GM23248 (cell line): ENCODE data around the gene MXI1. TPM values are rescaled to one million over a fixed set of nuclear protein-coding genes. Genes with fewer than 3 reads are reported as not detected.
"Not testable (repeated sequence)": the region's sequence is repeated elsewhere in the genome, so short reads cannot be mapped to it uniquely, and the experiment has no call there.

Experiments
- DNase-seq: peaks from one replicate; pipeline ENCODE4 v3.0.0-alpha.2; 2015
- H2AFZ ChIP-seq: fragments of 200-600 bp; sonication (generic); 2 replicates; pipeline ENCODE4 v1.6.1; 2016; ENCODE audit warnings: antibody characterized with exemption
- H3F3A ChIP-seq: fragments of 200-600 bp; sonication (generic); 2 replicates; pipeline ENCODE4 v1.6.1; 2016; ENCODE audit warnings: mild to moderate bottlenecking, antibody characterized with exemption, mixed run types; ENCODE audit not compliant: insufficient read depth
- H3K27ac ChIP-seq: fragments of 200-600 bp; sonication (generic); 2 replicates; pipeline ENCODE4 v1.5.1; 2016; ENCODE audit warnings: mild to moderate bottlenecking
- H3K27me3 ChIP-seq: fragments of 200-600 bp; sonication (generic); replicated peaks from 2 replicates; pipeline ENCODE4 v1.6.1; 2016; ENCODE audit warnings: mild to moderate bottlenecking; ENCODE audit not compliant: insufficient read depth
- H3K36me3 ChIP-seq: fragments of 200-600 bp; sonication (generic); 2 replicates; pipeline ENCODE4 v1.6.1; 2016; ENCODE audit warnings: low read depth, mild to moderate bottlenecking
- H3K4me1 ChIP-seq: fragments of 200-600 bp; sonication (generic); 2 replicates; pipeline ENCODE4 v1.6.1; 2016; ENCODE audit warnings: mild to moderate bottlenecking; ENCODE audit not compliant: insufficient read depth
- H3K4me2 ChIP-seq: fragments of 200-600 bp; sonication (generic); one replicate; pipeline ENCODE4 v1.6.1; 2016; ENCODE audit warnings: mild to moderate bottlenecking; ENCODE audit not compliant: unreplicated experiment
- H3K4me3 ChIP-seq: fragments of 200-600 bp; sonication (generic); 2 replicates; pipeline ENCODE4 v1.5.1; 2016; ENCODE audit warnings: mild to moderate bottlenecking
- H3K79me2 ChIP-seq: fragments of 200-600 bp; sonication (generic); 2 replicates; pipeline ENCODE4 v1.6.1; 2016; ENCODE audit warnings: mild to moderate bottlenecking; ENCODE audit not compliant: insufficient read depth
- H3K9ac ChIP-seq: fragments of 200-600 bp; sonication (generic); 2 replicates; pipeline ENCODE4 v1.6.1; 2016; ENCODE audit warnings: mild to moderate bottlenecking
- H3K9me2 ChIP-seq: fragments of 200-600 bp; sonication (generic); 2 replicates; pipeline ENCODE4 v1.6.1; 2016; ENCODE audit warnings: mixed run types, mild to moderate bottlenecking, moderate library complexity; ENCODE audit not compliant: insufficient read depth
- H3K9me3 ChIP-seq: fragments of 200-600 bp; sonication (generic); one replicate; pipeline ENCODE4 v1.6.1; 2017; ENCODE audit warnings: low read depth
- H4K20me1 ChIP-seq: fragments of 200-600 bp; sonication (generic); 2 replicates; pipeline ENCODE4 v1.6.0; 2016; ENCODE audit not compliant: insufficient read depth
- EZH2 ChIP-seq: fragments of 200-600 bp; sonication (generic); IDR thresholded peaks from 2 replicates; pipeline ENCODE4 v1.6.1; 2018; ENCODE audit warnings: antibody characterized with exemption, mild to moderate bottlenecking; ENCODE audit not compliant: insufficient read depth, poor library complexity, severe bottlenecking
- EZH2phosphoT487 ChIP-seq: fragments of 200-600 bp; sonication (generic); IDR thresholded peaks from 2 replicates; pipeline ENCODE4 v1.6.1; 2018; ENCODE audit warnings: antibody characterized with exemption, moderate library complexity, mild to moderate bottlenecking, low read depth; ENCODE audit not compliant: insufficient read depth
- WGBS, 2 experiments: methylation state at CpG; one replicate each; pipeline ENCODE4 v1.1.6; 2015 to 2017; ENCODE audit warnings: low lambda C conversion rate in 2 of 2, low coverage in 1 of 2; ENCODE audit errors: missing lambda C conversion rate in 2 of 2; 5-methylcytosine and 5-hydroxymethylcytosine counted together
- in situ Hi-C: fragments of 300-500 bp; cut with MboI; formaldehyde crosslinking; loops from 2 replicates; pipeline ENCODE4 v1.15.0; 2020
- polyA plus RNA-seq: library from polyadenylated mRNA; unstranded; fragments of >200 nt; fragmentation: Nextera tagmentation; extraction: Ambion mirVana; gene quantifications from 2 replicates; pipeline ENCODE4 v1.2.1, GENCODE V29; 2016
- total RNA-seq: library from RNA; depleted of rRNA; stranded (reverse); fragments of >200 nt; shearing (Covaris generic); gene quantifications from 2 replicates; pipeline ENCODE4 v1.2.3, GENCODE V29; 2014

MXI1 gene
- total and polyA plus RNA-seq, 2 experiments from 2014 or later, result 17.6 to 25.7 TPM

- Histone ChIP-seq H3K4me3 (no peak overlapping the region), H4K20me1 (no peaks in the 10 kb centered on the region), H3K9me3 (no peaks in the 10 kb centered on the region), H3K4me2 (peak overlapping the region; percentile 22), H3K9me2 (no peaks in the 10 kb centered on the region), H3K36me3 (no peaks in the 10 kb centered on the region), H3F3A (no peaks in the 10 kb centered on the region), H3K27me3 (no peaks in the 10 kb centered on the region), H3K9ac (no peak overlapping the region), H3K4me1 (peaks cover 9% of the 10 kb centered on the region; the same call in 1 of the 2 replicates), H3K27ac (no peak overlapping the region), H2AFZ (peak overlapping the region; percentile 53), H3K79me2 (no peaks in the 10 kb centered on the region; the same call in 1 of the 2 replicates)
- no peak for DNase-seq
- in situ Hi-C loops, result no loop called here
- WGBS, 2 experiments, result 56 to 65% methylated on average over 2 of the region's 2 CpGs
- TF ChIP-seq EZH2phosphoT487, result no peak
- no peak for TF ChIP-seq EZH2
Observed at GRCh38 chr10:110268971-110269370, 61.6 kb downstream of the MXI1 start.

GRCh38 chr10:110269374-110270318 is 62.2 kb downstream of the MXI1 start:
- H3K36me3 ChIP-seq, result no peaks in the 10 kb centered on the region
- H3K9me3 ChIP-seq, result no peaks in the 10 kb centered on the region
- in situ Hi-C loops, result no loop called here
- WGBS, 2 experiments, result 33 to 37% methylated on average over 4 of the region's 4 CpGs
- H3K4me2 ChIP-seq, result peak overlapping the region; percentile 22
- peak; percentile 27 for DNase-seq
- H2AFZ ChIP-seq, result peak overlapping the region; percentile 53
- peak overlapping the region; percentile 48 for H3K4me3 ChIP-seq
- H4K20me1 ChIP-seq, result no peaks in the 10 kb centered on the region
- no peaks in the 10 kb centered on the region for H3F3A ChIP-seq
- H3K27me3 ChIP-seq, result no peaks in the 10 kb centered on the region
- H3K79me2 ChIP-seq, result no peaks in the 10 kb centered on the region; the same call in 1 of the 2 replicates
- no peak overlapping the region for H3K27ac ChIP-seq
- peaks cover 9% of the 10 kb centered on the region; the same call in 1 of the 2 replicates for H3K4me1 ChIP-seq
- TF ChIP-seq EZH2 (no peak), EZH2phosphoT487 (no peak)
- no peak overlapping the region for H3K9ac ChIP-seq
- no peaks in the 10 kb centered on the region for H3K9me2 ChIP-seq

- H3F3A ChIP-seq, H3K79me2 ChIP-seq, H3K36me3 ChIP-seq, H3K9me2 ChIP-seq, DNase-seq, H3K27me3 ChIP-seq, H3K9ac ChIP-seq, H3K9me3 ChIP-seq, H2AFZ ChIP-seq, H4K20me1 ChIP-seq, in situ Hi-C loops, H3K4me2 ChIP-seq, H3K4me1 ChIP-seq, H3K4me3 ChIP-seq: not testable (repeated sequence)
- H3K27ac ChIP-seq, result 0 out of 2 replicates have a peak overlapping the region, but pooled peaks have one; percentile 25
- WGBS, 2 experiments, result 92 to 98% methylated on average over 10 to 15 of the region's 15 CpGs
Observed at GRCh38 chr10:110272995-110273394, 65.6 kb downstream of the MXI1 start.

DNA sequence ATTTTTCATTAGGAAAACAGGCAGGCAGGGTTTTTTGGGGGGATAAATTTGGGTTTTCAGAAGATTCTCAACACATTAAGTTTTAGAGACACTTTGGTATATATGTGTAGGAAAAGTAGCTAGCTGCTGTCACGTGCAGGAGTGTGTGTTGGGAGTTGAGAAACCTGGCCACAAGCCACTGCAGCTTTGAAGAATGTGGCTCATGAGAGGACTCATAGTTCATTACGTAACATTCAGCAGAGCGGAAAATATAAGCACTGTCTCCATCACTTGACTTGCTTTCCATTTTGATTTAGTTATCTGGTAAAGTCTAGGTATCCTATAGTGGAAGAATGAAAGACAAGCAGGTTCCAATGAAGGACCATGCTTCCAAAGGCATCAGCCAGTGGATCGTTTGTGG is 66.1 kb downstream of the MXI1 start:
- TF ChIP-seq EZH2 (no peak), EZH2phosphoT487 (no peak)
- Histone ChIP-seq H3K79me2 (peaks cover 6% of the 10 kb centered on the region; the same call in 1 of the 2 replicates), H3K36me3 (no peaks in the 10 kb centered on the region), H3K4me1 (peaks cover 9% of the 10 kb centered on the region; the same call in 1 of the 2 replicates), H3K9me3 (no peaks in the 10 kb centered on the region), H3K27me3 (no peaks in the 10 kb centered on the region), H3F3A (no peaks in the 10 kb centered on the region), H3K9me2 (no peaks in the 10 kb centered on the region), H3K27ac (0 out of 2 replicates have a peak overlapping the region, but pooled peaks have one; percentile 25), H3K4me2 (no peak overlapping the region), H4K20me1 (no peaks in the 10 kb centered on the region), H3K4me3 (no peak overlapping the region), H2AFZ (no peak overlapping the region), H3K9ac (no peak overlapping the region)
- DNase-seq, result peak; percentile 90
- in situ Hi-C loops, result no loop called here
- WGBS, 2 experiments, result 44 to 50% methylated on average over 4 of the region's 4 CpGs
